ENCODE measurements around the gene IL33.

DNA sequence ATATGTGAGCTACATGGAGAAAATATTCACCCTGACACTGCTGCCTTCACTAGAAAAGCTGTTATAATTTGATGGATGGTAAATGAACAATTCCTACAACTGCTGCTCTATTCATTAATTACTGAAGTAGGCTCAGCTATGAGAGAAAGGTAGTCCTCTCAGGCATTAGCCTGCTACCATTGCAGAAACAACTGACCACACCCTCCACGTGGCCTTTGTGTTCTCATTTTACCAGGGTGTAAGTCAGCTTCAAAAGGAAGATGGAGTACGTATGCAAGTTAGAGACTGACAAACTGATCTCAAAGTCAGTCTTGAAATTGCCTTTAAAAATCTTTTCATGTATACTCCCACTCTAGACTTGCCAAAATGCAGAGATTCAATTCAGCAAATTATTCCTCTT, 86.3 kb downstream of the IL33 start:
- TF ChIP-seq, protein P1, sequence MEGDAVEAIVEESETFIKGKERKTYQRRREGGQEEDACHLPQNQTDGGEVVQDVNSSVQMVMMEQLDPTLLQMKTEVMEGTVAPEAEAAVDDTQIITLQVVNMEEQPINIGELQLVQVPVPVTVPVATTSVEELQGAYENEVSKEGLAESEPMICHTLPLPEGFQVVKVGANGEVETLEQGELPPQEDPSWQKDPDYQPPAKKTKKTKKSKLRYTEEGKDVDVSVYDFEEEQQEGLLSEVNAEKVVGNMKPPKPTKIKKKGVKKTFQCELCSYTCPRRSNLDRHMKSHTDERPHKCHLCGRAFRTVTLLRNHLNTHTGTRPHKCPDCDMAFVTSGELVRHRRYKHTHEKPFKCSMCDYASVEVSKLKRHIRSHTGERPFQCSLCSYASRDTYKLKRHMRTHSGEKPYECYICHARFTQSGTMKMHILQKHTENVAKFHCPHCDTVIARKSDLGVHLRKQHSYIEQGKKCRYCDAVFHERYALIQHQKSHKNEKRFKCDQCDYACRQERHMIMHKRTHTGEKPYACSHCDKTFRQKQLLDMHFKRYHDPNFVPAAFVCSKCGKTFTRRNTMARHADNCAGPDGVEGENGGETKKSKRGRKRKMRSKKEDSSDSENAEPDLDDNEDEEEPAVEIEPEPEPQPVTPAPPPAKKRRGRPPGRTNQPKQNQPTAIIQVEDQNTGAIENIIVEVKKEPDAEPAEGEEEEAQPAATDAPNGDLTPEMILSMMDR (IDR thresholded peaks at IDR 0.05), result no peak
- TF ChIP-seq POLR2A (IDR thresholded peaks at IDR 0.05), result no peak
- no peak for TF ChIP-seq EP300 (IDR thresholded peaks at IDR 0.05)

All from tibial nerve (tissue), 4 donors.